Endothelial cell of umbilical vein (primary cell): Measurements from ENCODE around the gene LMAN2L.

Experiments
- EZH2 ChIP-seq: IDR thresholded peaks from 2 replicates; pipeline ENCODE4 v1.6.1; 2012; ENCODE audit warnings: borderline replicate concordance, low read depth, mild to moderate bottlenecking, moderate library complexity, low read length, inconsistent platforms; ENCODE audit not compliant: severe bottlenecking
- FOS ChIP-seq: IDR thresholded peaks from 2 replicates; pipeline ENCODE4 v1.6.1; 2011; ENCODE audit warnings: mild to moderate bottlenecking, low read length, moderate library complexity, borderline replicate concordance; ENCODE audit not compliant: insufficient read depth
- GATA2 ChIP-seq: IDR thresholded peaks from 2 replicates; pipeline ENCODE4 v1.7.0; 2011; ENCODE audit warnings: low read depth, mild to moderate bottlenecking, moderate library complexity, mixed read lengths, low read length; ENCODE audit not compliant: insufficient read length, insufficient read depth
- JUN ChIP-seq: IDR thresholded peaks from 2 replicates; pipeline ENCODE4 v1.6.1; 2011; ENCODE audit warnings: borderline replicate concordance, low read depth; ENCODE audit not compliant: insufficient read length, insufficient read depth
- MYC ChIP-seq: IDR thresholded peaks from one replicate; pipeline ENCODE4 v1.6.1; 2011; ENCODE audit warnings: mild to moderate bottlenecking, low read depth, low read length
- POLR2A ChIP-seq: IDR thresholded peaks from 2 replicates; pipeline ENCODE4 v1.6.1; 2012; ENCODE audit warnings: low read depth, mild to moderate bottlenecking, control low read depth, low read length
- POLR2AphosphoS5 ChIP-seq: IDR thresholded peaks from 2 replicates; pipeline ENCODE4 v1.6.1; 2012; ENCODE audit warnings: low read depth, mild to moderate bottlenecking, control low read depth, low read length, moderate library complexity; ENCODE audit not compliant: insufficient read depth
- TF ChIP-seq, protein P1 (sequence below), 2 donors: IDR thresholded peaks; 1 replicate in 1 of 2; 2 replicates in 1 of 2; pipeline ENCODE4 v1.5.1; 2011; ENCODE audit warnings: low read length in 2 of 2, mild to moderate bottlenecking in 2 of 2, moderate library complexity in 2 of 2, control low read depth in 1 of 2, inconsistent platforms in 1 of 2, low read depth in 1 of 2; ENCODE audit not compliant: insufficient read depth in 1 of 2; ENCODE audit errors: extremely low read depth in 1 of 2
- TF ChIP-seq, protein P2 (sequence below): IDR thresholded peaks from 2 replicates; pipeline ENCODE4 v1.6.1; 2011; ENCODE audit not compliant: insufficient read depth, insufficient read length

DNA sequence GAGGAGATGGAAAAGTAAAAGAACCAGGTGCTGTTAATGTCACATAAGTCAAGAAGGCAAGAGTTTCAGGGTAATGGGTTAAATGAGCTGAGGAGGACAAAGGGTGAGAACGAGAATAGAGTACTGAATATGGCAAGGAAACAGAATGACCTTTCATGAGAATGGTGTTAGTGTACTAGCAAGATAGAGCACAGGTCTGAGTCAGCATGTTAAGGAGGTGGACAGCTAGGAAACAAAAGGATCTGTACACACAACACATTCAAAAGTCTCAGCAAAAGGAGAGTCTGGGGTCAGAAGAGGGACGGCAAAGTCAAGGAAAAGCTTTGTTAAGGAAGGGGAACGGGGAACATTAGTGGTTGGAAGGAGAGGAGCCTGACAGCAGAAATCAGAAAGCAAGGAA lies 28.9 kb downstream of the LMAN2L start:
- TF ChIP-seq, protein P1, sequence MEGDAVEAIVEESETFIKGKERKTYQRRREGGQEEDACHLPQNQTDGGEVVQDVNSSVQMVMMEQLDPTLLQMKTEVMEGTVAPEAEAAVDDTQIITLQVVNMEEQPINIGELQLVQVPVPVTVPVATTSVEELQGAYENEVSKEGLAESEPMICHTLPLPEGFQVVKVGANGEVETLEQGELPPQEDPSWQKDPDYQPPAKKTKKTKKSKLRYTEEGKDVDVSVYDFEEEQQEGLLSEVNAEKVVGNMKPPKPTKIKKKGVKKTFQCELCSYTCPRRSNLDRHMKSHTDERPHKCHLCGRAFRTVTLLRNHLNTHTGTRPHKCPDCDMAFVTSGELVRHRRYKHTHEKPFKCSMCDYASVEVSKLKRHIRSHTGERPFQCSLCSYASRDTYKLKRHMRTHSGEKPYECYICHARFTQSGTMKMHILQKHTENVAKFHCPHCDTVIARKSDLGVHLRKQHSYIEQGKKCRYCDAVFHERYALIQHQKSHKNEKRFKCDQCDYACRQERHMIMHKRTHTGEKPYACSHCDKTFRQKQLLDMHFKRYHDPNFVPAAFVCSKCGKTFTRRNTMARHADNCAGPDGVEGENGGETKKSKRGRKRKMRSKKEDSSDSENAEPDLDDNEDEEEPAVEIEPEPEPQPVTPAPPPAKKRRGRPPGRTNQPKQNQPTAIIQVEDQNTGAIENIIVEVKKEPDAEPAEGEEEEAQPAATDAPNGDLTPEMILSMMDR (IDR thresholded peaks at IDR 0.05; ENCODE audit: extremely low read depth in 1 of 2, insufficient read depth in 1 of 2, low read depth in 1 of 2, low read length in 2 of 2): no peak
- no peak for TF ChIP-seq EZH2
- TF ChIP-seq, protein P2, sequence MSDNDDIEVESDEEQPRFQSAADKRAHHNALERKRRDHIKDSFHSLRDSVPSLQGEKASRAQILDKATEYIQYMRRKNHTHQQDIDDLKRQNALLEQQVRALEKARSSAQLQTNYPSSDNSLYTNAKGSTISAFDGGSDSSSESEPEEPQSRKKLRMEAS: no peak
- no peak for TF ChIP-seq POLR2A
- TF ChIP-seq MYC: no peak
- TF ChIP-seq POLR2AphosphoS5: no peak
- TF ChIP-seq FOS: no peak
- no peak for TF ChIP-seq JUN
- TF ChIP-seq GATA2: no peak
